ENCODE data around the gene NPFFR2.
"Not testable (repeated sequence)": the region's sequence is repeated elsewhere in the genome, so short reads cannot be mapped to it uniquely, and the experiment has no call there.

Gene NPFFR2

GRCh38 chr4:72031868-72032608 is at the start of gene NPFFR2:
NPFFR2 (plus strand) TSS chr4:72032000; CDS start chr4:72128592, 96,592 bp downstream.
- no peak for DNase-seq

- DNase-seq: no peak
Measured at GRCh38 chr4:71992571-71993312, 39.1 kb upstream of the NPFFR2 start.

GRCh38 chr4:71994559-71994958 is 37.2 kb upstream of the NPFFR2 start:
- DNase-seq: no peak

- DNase-seq: no peak
Measured at GRCh38 chr4:71995297-71995696, 36.5 kb upstream of the NPFFR2 start.

- no peak for DNase-seq
Measured at GRCh38 chr4:72006586-72006985, 25.2 kb upstream of the NPFFR2 start.

- DNase-seq: no peak
Measured at GRCh38 chr4:72011906-72012305, 19.9 kb upstream of the NPFFR2 start.

GRCh38 chr4:72016011-72016410 is 15.8 kb upstream of the NPFFR2 start:
- DNase-seq: no peak

GRCh38 chr4:72019688-72020087 is 12.1 kb upstream of the NPFFR2 start:
- DNase-seq: no peak

- DNase-seq: no peak
Measured at GRCh38 chr4:72022553-72022952, 9.2 kb upstream of the NPFFR2 start.

- DNase-seq: no peak
Measured at GRCh38 chr4:72055566-72055965, 23.8 kb downstream of the NPFFR2 start.

- DNase-seq: no peak
Measured at GRCh38 chr4:72063726-72064125, 31.9 kb downstream of the NPFFR2 start.

- DNase-seq: no peak
Measured at GRCh38 chr4:72067051-72067450, 35.3 kb downstream of the NPFFR2 start.

GRCh38 chr4:72073816-72074215 is 42.0 kb downstream of the NPFFR2 start:
- no peak for DNase-seq

- DNase-seq: no peak
Measured at GRCh38 chr4:72076562-72076961, 44.8 kb downstream of the NPFFR2 start.

GRCh38 chr4:72077346-72077745 is 45.5 kb downstream of the NPFFR2 start:
- DNase-seq: no peak

- DNase-seq: no peak
Measured at GRCh38 chr4:72084587-72085011, 52.8 kb downstream of the NPFFR2 start.

- DNase-seq: not testable (repeated sequence)
Measured at GRCh38 chr4:72090606-72091005, 58.8 kb downstream of the NPFFR2 start.

- no peak for DNase-seq
Measured at GRCh38 chr4:72094059-72094797, 62.4 kb downstream of the NPFFR2 start.

GRCh38 chr4:72107456-72107855 is 75.7 kb downstream of the NPFFR2 start:
- no peak for DNase-seq

GRCh38 chr4:72109364-72109763 is 77.6 kb downstream of the NPFFR2 start:
- no peak for DNase-seq

GRCh38 chr4:72109959-72110497 is 78.2 kb downstream of the NPFFR2 start:
- DNase-seq: no peak

- DNase-seq: no peak
Measured at GRCh38 chr4:72110886-72111285, 79.1 kb downstream of the NPFFR2 start.

- no peak for DNase-seq
Measured at GRCh38 chr4:72111863-72112262, 80.1 kb downstream of the NPFFR2 start.
